H9 (cell line): Measurements from ENCODE around the gene NTNG2. TPM values are rescaled to one million over a fixed set of nuclear protein-coding genes. Genes with fewer than 3 reads are reported as not detected.

Experiments used
- DNase-seq: peaks from one replicate; pipeline ENCODE4 v3.0.0-alpha.2; 2017
- H2AFZ ChIP-seq: one replicate; pipeline ENCODE4 v1.6.1; 2013; ENCODE audit warnings: mild to moderate bottlenecking, low read length, control low read depth, moderate library complexity
- H2AK5ac ChIP-seq: 2 replicates; pipeline ENCODE4 v1.6.1; 2013; ENCODE audit warnings: low read length, control low read depth, mixed read lengths; ENCODE audit not compliant: insufficient read length
- H2BK120ac ChIP-seq: one replicate; pipeline ENCODE4 v1.6.1; 2013; ENCODE audit warnings: low read depth, mild to moderate bottlenecking, low read length, control low read depth, inconsistent platforms; ENCODE audit not compliant: poor library complexity, severe bottlenecking
- H2BK12ac ChIP-seq: 2 replicates; pipeline ENCODE4 v1.6.1; 2013; ENCODE audit warnings: low read length, control low read depth, mixed read lengths, low read depth; ENCODE audit not compliant: insufficient read length
- H2BK15ac ChIP-seq: 2 replicates; pipeline ENCODE4 v1.6.1; 2013; ENCODE audit warnings: low read depth, low read length, control low read depth
- H2BK20ac ChIP-seq: one replicate; pipeline ENCODE4 v1.6.1; 2013; ENCODE audit warnings: low read depth, mild to moderate bottlenecking, low read length, control low read depth, inconsistent platforms; ENCODE audit not compliant: poor library complexity, severe bottlenecking
- H2BK5ac ChIP-seq: 2 replicates; pipeline ENCODE4 v1.6.1; 2013; ENCODE audit warnings: low read length, control low read depth, mixed read lengths; ENCODE audit not compliant: insufficient read length
- H3K14ac ChIP-seq: 2 replicates; pipeline ENCODE4 v1.6.1; 2013; ENCODE audit warnings: low read length, control low read depth; ENCODE audit not compliant: insufficient read depth
- H3K18ac ChIP-seq: 2 replicates; pipeline ENCODE4 v1.6.1; 2013; ENCODE audit warnings: low read depth, mild to moderate bottlenecking, mixed read lengths, low read length, control low read depth; ENCODE audit not compliant: insufficient read length
- H3K23ac ChIP-seq: 2 replicates; pipeline ENCODE4 v1.6.1; 2013; ENCODE audit warnings: low read length, control low read depth, mixed read lengths, low read depth; ENCODE audit not compliant: insufficient read length
- H3K23me2 ChIP-seq: 2 replicates; pipeline ENCODE4 v1.6.1; 2013; ENCODE audit warnings: low read depth, mild to moderate bottlenecking, mixed read lengths, low read length, control low read depth; ENCODE audit not compliant: insufficient read length, poor library complexity, severe bottlenecking
- H3K27ac ChIP-seq: 2 replicates; pipeline ENCODE4 v1.5.1; 2013; ENCODE audit warnings: low read length, control low read depth, mixed read lengths, low read depth; ENCODE audit not compliant: insufficient read length
- H3K27me3 ChIP-seq: 2 replicates; pipeline ENCODE4 v1.6.1; 2013; ENCODE audit warnings: low read length, control low read depth, inconsistent platforms; ENCODE audit not compliant: insufficient read depth
- H3K4ac ChIP-seq: 2 replicates; pipeline ENCODE4 v1.6.1; 2013; ENCODE audit warnings: low read depth, mild to moderate bottlenecking, control low read depth, inconsistent platforms, low read length, moderate library complexity
- H3K4me1 ChIP-seq: 2 replicates; pipeline ENCODE4 v1.6.1; 2013; ENCODE audit warnings: low read length, control low read depth, inconsistent platforms; ENCODE audit not compliant: insufficient read depth
- H3K4me2 ChIP-seq: 2 replicates; pipeline ENCODE4 v1.6.1; 2013; ENCODE audit warnings: low read length, control low read depth, mixed read lengths; ENCODE audit not compliant: insufficient read length, insufficient read depth
- H3K56ac ChIP-seq: 2 replicates; pipeline ENCODE4 v1.6.1; 2013; ENCODE audit warnings: low read depth, mild to moderate bottlenecking, mixed read lengths, low read length, control low read depth; ENCODE audit not compliant: insufficient read length
- H3K79me1 ChIP-seq: 2 replicates; pipeline ENCODE4 v1.6.1; 2013; ENCODE audit warnings: low read depth, mild to moderate bottlenecking, moderate library complexity, low read length, control low read depth, inconsistent platforms; ENCODE audit not compliant: insufficient read depth, poor library complexity, severe bottlenecking
- H3K79me2 ChIP-seq: 2 replicates; pipeline ENCODE4 v1.6.1; 2013; ENCODE audit warnings: low read length, control low read depth, inconsistent platforms; ENCODE audit not compliant: insufficient read depth
- H3K9ac ChIP-seq: 2 replicates; pipeline ENCODE4 v1.6.1; 2013; ENCODE audit warnings: low read length, control low read depth, mixed read lengths; ENCODE audit not compliant: insufficient read length; ENCODE audit errors: extremely low read depth
- H3K9me3 ChIP-seq: one replicate; pipeline ENCODE4 v1.6.1; 2013; ENCODE audit warnings: low read depth, low read length, inconsistent platforms; ENCODE audit not compliant: control insufficient read depth
- H3T11ph ChIP-seq: one replicate; pipeline ENCODE4 v1.6.1; 2013; ENCODE audit warnings: mild to moderate bottlenecking, low read length, control low read depth, inconsistent platforms
- H4K20me1 ChIP-seq: one replicate; pipeline ENCODE4 v1.6.1; 2013; ENCODE audit not compliant: control insufficient read depth, insufficient read length, insufficient read depth
- H4K5ac ChIP-seq: 2 replicates; pipeline ENCODE4 v1.6.1; 2013; ENCODE audit warnings: low read depth, mild to moderate bottlenecking, mixed read lengths, low read length, control low read depth; ENCODE audit not compliant: insufficient read length
- H4K8ac ChIP-seq: replicated peaks from 2 replicates; pipeline ENCODE4 v1.6.1; 2013; ENCODE audit warnings: low read length, control low read depth, mixed read lengths, low read depth; ENCODE audit not compliant: insufficient read length
- H4K91ac ChIP-seq: 2 replicates; pipeline ENCODE4 v1.6.1; 2013; ENCODE audit warnings: low read depth, mild to moderate bottlenecking, moderate library complexity, mixed read lengths, low read length, control low read depth; ENCODE audit not compliant: insufficient read length
- H3K27ac Mint-ChIP-seq, 3 experiments: 2 replicates in 2 of 3; 3 replicates in 1 of 3; pipeline ENCODE4 v1.8.0; 2020 to 2021; ENCODE audit warnings: mixed read lengths in 3 of 3, mild to moderate bottlenecking in 1 of 3, moderate library complexity in 1 of 3
- H3K27me3 Mint-ChIP-seq: 2 replicates; pipeline ENCODE4 v1.8.0; 2021; ENCODE audit warnings: low read depth, mild to moderate bottlenecking, moderate library complexity, mixed read lengths
- H3K36me3 Mint-ChIP-seq, 3 experiments: 2 replicates in 2 of 3; 3 replicates in 1 of 3; pipeline ENCODE4 v1.8.0; 2020 to 2021; ENCODE audit warnings: low read depth in 3 of 3, mixed read lengths in 3 of 3; ENCODE audit not compliant: insufficient read depth in 1 of 3
- H3K4me1 Mint-ChIP-seq, 2 experiments: 2 replicates each; pipeline ENCODE4 v1.8.0; 2020; ENCODE audit warnings: mixed read lengths in 2 of 2
- H3K4me3 Mint-ChIP-seq, 2 experiments: 2 replicates in 1 of 2; 3 replicates in 1 of 2; pipeline ENCODE4 v1.8.0; 2020 to 2021; ENCODE audit warnings: mild to moderate bottlenecking in 2 of 2, mixed read lengths in 2 of 2, moderate library complexity in 1 of 2
- H3K9me3 Mint-ChIP-seq, 2 experiments: 2 replicates in 1 of 2; 3 replicates in 1 of 2; pipeline ENCODE4 v1.8.0; 2020; ENCODE audit warnings: mild to moderate bottlenecking in 2 of 2, mixed read lengths in 2 of 2, moderate library complexity in 1 of 2
- CTCF ChIP-seq: fragments of 200-600 bp; sonication (generic); conservative IDR thresholded peaks from 3 replicates; pipeline ENCODE4 v1.8.0; 2021; ENCODE audit warnings: antibody characterized with exemption, mild to moderate bottlenecking
- WGBS: extraction: QIAGEN DNeasy Blood & Tissue Kit; methylation state at CpG from one replicate; pipeline ENCODE4 v1.1.7; 2013; ENCODE audit warnings: missing lambda C conversion rate, low lambda C conversion rate, mixed read lengths; ENCODE audit not compliant: insufficient read length; ENCODE audit errors: extremely low coverage; 5-methylcytosine and 5-hydroxymethylcytosine counted together
- total RNA-seq: library from RNA; stranded (reverse); gene quantifications from 2 replicates; pipeline ENCODE4 v1.2.1, GENCODE V29; 2021

Gene NTNG2
- total RNA-seq, 1 experiment from 2014 or later: 0.52 TPM

- no peak overlapping the region for H3K4ac ChIP-seq
- H3K9me3 Mint-ChIP-seq: no peaks in the 10 kb centered on the region
- H2BK120ac ChIP-seq: no peak overlapping the region
- peak; percentile 22 for DNase-seq
- H3K4me1 ChIP-seq: no peaks in the 10 kb centered on the region; the same call in 1 of the 2 replicates
- no peak for TF ChIP-seq CTCF
- H3K79me1 ChIP-seq: no peaks in the 10 kb centered on the region
- H4K20me1 ChIP-seq: no peaks in the 10 kb centered on the region
- H3K27ac ChIP-seq: no peak overlapping the region
- no peak overlapping the region for H3K56ac ChIP-seq
- peaks cover 30% of the 10 kb centered on the region for H3K27me3 Mint-ChIP-seq
- no peak overlapping the region for H3K27ac Mint-ChIP-seq
- H3K23me2 ChIP-seq: peaks cover 18% of the 10 kb centered on the region
- H2AK5ac ChIP-seq: no peak overlapping the region
- no peak overlapping the region for H2BK5ac ChIP-seq
- no peak overlapping the region for H3K4me3 Mint-ChIP-seq
- H2BK15ac ChIP-seq: no peak overlapping the region
- no peak overlapping the region for H3K4me2 ChIP-seq
- H3K27me3 ChIP-seq: no peaks in the 10 kb centered on the region; the same call in 1 of the 2 replicates
- H3K36me3 Mint-ChIP-seq: no peaks in the 10 kb centered on the region; a peak in 1 of 7 replicates
- no peak overlapping the region for H4K91ac ChIP-seq
- H3T11ph ChIP-seq: no peak overlapping the region
- no peaks in the 10 kb centered on the region for H3K79me2 ChIP-seq
- H2AFZ ChIP-seq: no peak overlapping the region
- no peak overlapping the region for H3K14ac ChIP-seq
- WGBS: no CpG with 5 or more reads among the region's 9 CpGs
- H2BK12ac ChIP-seq: no peak overlapping the region
- no peak overlapping the region for H3K18ac ChIP-seq
- H3K9me3 ChIP-seq: no peaks in the 10 kb centered on the region
- no peak overlapping the region for H4K5ac ChIP-seq
- no peak overlapping the region for H2BK20ac ChIP-seq
- no peak overlapping the region for H3K9ac ChIP-seq
- H3K23ac ChIP-seq: no peak overlapping the region
- no peak overlapping the region for H4K8ac ChIP-seq
- peaks cover 10 to 26% of the 10 kb centered on the region in 2 experiments; a peak in 3 of 4 replicates for H3K4me1 Mint-ChIP-seq
These were observed 83.6 kb downstream of the NTNG2 start for GRCh38 chr9:132245465-132245864.
